DND-41 (cell line): Measurements from ENCODE around the gene SPARCL1.
"Not testable (repeated sequence)": the region's sequence is repeated elsewhere in the genome, so short reads cannot be mapped to it uniquely, and the experiment has no call there.

Source experiments
- ATAC-seq: fragments of 200-7000 bp; cut with Tn5 transposase; 3 replicates; pipeline ENCODE4 v1.9.1; 2021; ENCODE audit warnings: low read depth; ENCODE audit not compliant: insufficient read depth
- DNase-seq: peaks from one replicate; pipeline ENCODE4 v3.0.0-alpha.2; 2020
- H2AFZ ChIP-seq: 2 replicates; pipeline ENCODE4 v1.6.0; 2012; ENCODE audit warnings: low read depth, low read length
- H3K27ac ChIP-seq: 2 replicates; pipeline ENCODE4 v1.5.1; 2012; ENCODE audit warnings: low read length, inconsistent platforms
- H3K27me3 ChIP-seq: fragments of 200-600 bp; sonication (generic); 2 replicates; pipeline ENCODE4 v1.6.0; 2012; ENCODE audit warnings: low read length, mild to moderate bottlenecking, inconsistent platforms; ENCODE audit not compliant: insufficient read depth, poor library complexity
- H3K36me3 ChIP-seq: 2 replicates; pipeline ENCODE4 v1.5.1; 2012; ENCODE audit warnings: low read length, inconsistent platforms; ENCODE audit not compliant: insufficient read depth
- H3K4me1 ChIP-seq: 2 replicates; pipeline ENCODE4 v1.5.1; 2012; ENCODE audit warnings: mild to moderate bottlenecking, low read length; ENCODE audit not compliant: insufficient read depth
- H3K4me2 ChIP-seq: 2 replicates; pipeline ENCODE4 v1.6.0; 2012; ENCODE audit warnings: mild to moderate bottlenecking, moderate library complexity, low read length, inconsistent platforms; ENCODE audit not compliant: insufficient read depth
- H3K4me3 ChIP-seq, 2 experiments: fragments of 200-600 bp in 1 of 2; shearing (Covaris generic) in 1 of 2; 2 replicates each; pipeline ENCODE4 v1.5.1; 2012 to 2016; ENCODE audit warnings: inconsistent platforms in 2 of 2, low read length in 2 of 2, mild to moderate bottlenecking in 2 of 2, low read depth in 1 of 2, moderate library complexity in 1 of 2
- H3K79me2 ChIP-seq: 2 replicates; pipeline ENCODE4 v1.6.0; 2012; ENCODE audit warnings: low read length, inconsistent platforms; ENCODE audit not compliant: insufficient read depth
- H3K9ac ChIP-seq: 2 replicates; pipeline ENCODE4 v1.6.0; 2012; ENCODE audit warnings: low read depth, mild to moderate bottlenecking, inconsistent platforms, low read length, moderate library complexity
- H3K9me3 ChIP-seq: 2 replicates; pipeline ENCODE4 v1.5.1; 2012; ENCODE audit warnings: low read length, moderate library complexity, mild to moderate bottlenecking, inconsistent platforms; ENCODE audit not compliant: insufficient read depth, severe bottlenecking
- H4K20me1 ChIP-seq: 2 replicates; pipeline ENCODE4 v1.6.0; 2012; ENCODE audit warnings: low read length; ENCODE audit not compliant: insufficient read depth
- EZH2 ChIP-seq: IDR thresholded peaks from 3 replicates; pipeline ENCODE4 v1.6.1; 2012; ENCODE audit warnings: borderline replicate concordance, low read depth, mild to moderate bottlenecking, moderate library complexity, low read length, inconsistent platforms; ENCODE audit not compliant: severe bottlenecking
- TF ChIP-seq, protein P1 (sequence below): IDR thresholded peaks from 2 replicates; pipeline ENCODE4 v1.5.1; 2012; ENCODE audit warnings: borderline replicate concordance, low read length, moderate library complexity, mild to moderate bottlenecking; ENCODE audit not compliant: poor library complexity, severe bottlenecking; ENCODE audit errors: extremely low read depth

Gene SPARCL1

DNA sequence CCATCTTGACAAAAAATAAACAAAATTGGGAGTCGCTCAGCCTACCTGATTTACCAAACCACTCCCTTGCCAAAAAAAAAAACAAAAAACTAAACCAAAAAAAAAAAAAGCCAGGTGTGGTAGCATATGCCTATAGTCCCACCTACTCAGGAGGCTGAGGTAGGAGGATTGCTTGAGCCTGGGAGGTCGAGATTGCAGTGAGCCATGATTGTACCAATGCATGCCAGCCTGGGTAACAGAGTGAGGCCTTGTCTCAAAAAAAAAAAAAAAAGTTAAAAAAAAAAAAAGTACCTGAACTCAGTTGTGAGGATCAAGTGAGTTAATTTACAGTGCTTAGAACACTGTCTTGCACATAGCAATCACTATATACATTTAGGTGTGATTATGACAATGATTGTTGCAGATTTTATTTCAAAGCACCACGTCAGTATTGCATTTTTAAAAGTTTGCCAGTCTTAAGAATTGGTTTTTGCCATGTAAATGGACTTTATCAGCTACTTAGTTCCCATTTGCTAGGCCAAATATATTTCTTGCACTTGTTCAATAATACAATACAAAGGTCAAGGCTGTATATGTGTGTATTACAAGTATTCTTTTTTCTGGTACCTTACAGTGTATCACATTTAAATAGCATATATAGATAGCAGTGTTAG lies 102.2 kb downstream of the SPARCL1 start:
- Histone ChIP-seq H3K27me3 (no peaks in the 10 kb centered on the region), H3K79me2 (peaks cover 95% of the 10 kb centered on the region), H3K4me3 (no peak overlapping the region), H3K9me3 (no peaks in the 10 kb centered on the region), H3K36me3 (no peaks in the 10 kb centered on the region), H3K4me1 (peaks cover 21% of the 10 kb centered on the region), H2AFZ (no peak overlapping the region), H4K20me1 (no peaks in the 10 kb centered on the region; the same call in 1 of the 2 replicates), H3K27ac (no peak overlapping the region), H3K4me2 (no peak overlapping the region), H3K9ac (no peak overlapping the region)
- TF ChIP-seq EZH2: no peak
- TF ChIP-seq, protein P1, sequence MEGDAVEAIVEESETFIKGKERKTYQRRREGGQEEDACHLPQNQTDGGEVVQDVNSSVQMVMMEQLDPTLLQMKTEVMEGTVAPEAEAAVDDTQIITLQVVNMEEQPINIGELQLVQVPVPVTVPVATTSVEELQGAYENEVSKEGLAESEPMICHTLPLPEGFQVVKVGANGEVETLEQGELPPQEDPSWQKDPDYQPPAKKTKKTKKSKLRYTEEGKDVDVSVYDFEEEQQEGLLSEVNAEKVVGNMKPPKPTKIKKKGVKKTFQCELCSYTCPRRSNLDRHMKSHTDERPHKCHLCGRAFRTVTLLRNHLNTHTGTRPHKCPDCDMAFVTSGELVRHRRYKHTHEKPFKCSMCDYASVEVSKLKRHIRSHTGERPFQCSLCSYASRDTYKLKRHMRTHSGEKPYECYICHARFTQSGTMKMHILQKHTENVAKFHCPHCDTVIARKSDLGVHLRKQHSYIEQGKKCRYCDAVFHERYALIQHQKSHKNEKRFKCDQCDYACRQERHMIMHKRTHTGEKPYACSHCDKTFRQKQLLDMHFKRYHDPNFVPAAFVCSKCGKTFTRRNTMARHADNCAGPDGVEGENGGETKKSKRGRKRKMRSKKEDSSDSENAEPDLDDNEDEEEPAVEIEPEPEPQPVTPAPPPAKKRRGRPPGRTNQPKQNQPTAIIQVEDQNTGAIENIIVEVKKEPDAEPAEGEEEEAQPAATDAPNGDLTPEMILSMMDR: no peak
- no peak for DNase-seq
- ATAC-seq: no peak

DNA sequence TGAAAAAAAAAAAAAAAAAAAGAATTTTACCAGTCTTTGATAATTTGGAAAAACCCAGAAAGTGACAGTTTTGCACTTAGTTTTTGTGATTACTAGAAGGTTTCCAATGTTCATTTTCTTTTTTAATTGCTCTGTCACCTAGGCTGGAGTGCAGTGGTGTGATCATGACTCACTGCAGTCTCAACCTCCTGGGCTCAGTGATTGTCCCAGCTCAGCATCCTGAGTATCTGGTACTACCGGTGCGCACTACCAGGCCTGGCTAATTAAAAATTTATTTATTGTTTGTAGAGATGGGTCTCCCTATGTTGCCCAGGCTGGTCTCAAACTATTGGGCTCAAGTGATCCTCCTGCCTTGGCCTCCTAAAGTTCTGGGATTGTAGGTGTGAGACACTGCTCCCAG lies 103.5 kb downstream of the SPARCL1 start:
- Histone ChIP-seq H3K4me1 (peaks cover 30% of the 10 kb centered on the region), H3K27ac (no peak overlapping the region), H3K9me3 (no peaks in the 10 kb centered on the region), H3K27me3 (no peaks in the 10 kb centered on the region), H3K79me2 (peaks cover 92% of the 10 kb centered on the region), H3K9ac (no peak overlapping the region), H4K20me1 (no peaks in the 10 kb centered on the region), H3K4me2 (no peak overlapping the region), H2AFZ (no peak overlapping the region), H3K4me3 (no peak overlapping the region), H3K36me3 (no peaks in the 10 kb centered on the region)
- no peak for ATAC-seq
- TF ChIP-seq, protein P1: no peak
- no peak for TF ChIP-seq EZH2
- DNase-seq: no peak

DNA sequence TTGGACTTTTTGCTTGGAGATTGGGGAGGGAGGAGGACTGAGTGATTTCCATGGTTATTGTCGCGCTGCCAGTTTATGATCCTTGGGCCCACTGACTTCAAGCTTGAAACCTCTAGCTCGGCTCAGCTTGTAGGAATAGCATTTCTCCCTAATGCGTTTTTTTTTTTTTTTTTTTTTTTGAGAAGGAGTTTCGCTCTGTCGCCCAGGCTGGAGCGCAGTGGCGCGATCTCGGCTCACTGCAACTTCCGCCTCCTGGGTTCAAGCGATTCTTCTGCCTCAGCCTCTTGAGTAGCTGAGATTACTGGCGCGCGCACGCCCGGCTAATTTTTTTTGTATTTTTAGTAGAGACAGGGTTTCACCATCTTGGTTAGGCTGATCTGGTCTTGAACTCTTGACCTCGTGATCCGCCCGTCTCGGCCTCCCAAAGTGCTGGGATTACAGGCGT lies 105.1 kb downstream of the SPARCL1 start:
- Histone ChIP-seq H3K9ac (peak overlapping the region; percentile 81), H3K27ac (peak overlapping the region; percentile 55; the same call in 1 of the 2 replicates), H3K4me2 (peak overlapping the region; percentile 93), H2AFZ (peak overlapping the region; percentile 70; the same call in 1 of the 2 replicates), H3K4me3 (peak overlapping the region; percentile 75 to 84; a peak in 3 of 4 replicates), H3K79me2 (peaks cover 76% of the 10 kb centered on the region), H3K4me1 (peaks cover 30% of the 10 kb centered on the region)
- H3K9me3 ChIP-seq, H3K27me3 ChIP-seq, DNase-seq, H3K36me3 ChIP-seq, ATAC-seq, H4K20me1 ChIP-seq: not testable (repeated sequence)
